Measurements from ENCODE around the gene LRRTM4. TPM values are rescaled to one million over a fixed set of nuclear protein-coding genes. Genes with fewer than 3 reads are reported as not detected.

LRRTM4 gene
- total and polyA plus RNA-seq, 2 experiments from 2014 or later: 4.5 to 15.4 TPM

DNA sequence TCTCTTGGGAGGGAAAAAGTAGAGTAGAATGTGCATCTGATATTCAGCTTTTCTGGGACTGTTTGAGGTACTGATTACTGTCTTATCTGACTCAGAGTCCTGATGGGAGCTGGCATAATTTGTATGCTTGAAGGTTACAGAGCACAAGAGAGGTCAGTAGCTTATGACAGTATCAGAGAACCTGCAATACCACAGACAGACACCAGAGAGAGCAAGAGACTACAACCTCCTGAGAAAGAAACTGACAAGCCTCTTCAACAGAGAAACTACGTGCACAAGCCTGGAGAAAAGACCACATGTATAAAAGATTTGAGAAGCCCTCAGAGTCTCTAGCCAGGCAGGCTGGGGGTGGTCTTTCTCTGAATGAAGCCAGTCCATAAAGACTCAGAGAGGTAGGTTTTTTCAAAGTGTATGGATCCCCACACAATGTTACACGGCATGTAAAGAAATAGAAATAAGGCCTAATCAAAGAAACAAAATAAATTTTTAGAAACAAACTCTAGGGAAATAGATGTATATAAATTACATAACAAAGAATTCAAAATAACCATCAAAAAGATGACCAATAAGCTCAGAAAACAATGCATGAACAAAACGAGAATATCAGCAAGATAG is 568.3 kb downstream of the LRRTM4 start:
- no peaks in the 10 kb centered on the region for H3F3A ChIP-seq (replicated peaks; ENCODE audit: low read depth)
- no peaks in the 10 kb centered on the region for H3K79me2 ChIP-seq (replicated peaks; ENCODE audit: insufficient read depth)
- DNase-seq (ENCODE audit: low spot score) (peak; percentile 88), ATAC-seq (peak; percentile 97)
- H4K20me1 ChIP-seq (replicated peaks; ENCODE audit: insufficient read depth): no peaks in the 10 kb centered on the region
- H3K27me3 Mint-ChIP-seq (ENCODE audit: insufficient read depth, low read depth, poor library complexity): no peaks in the 10 kb centered on the region
- H2AFZ ChIP-seq: no peak overlapping the region
- H3K36me3 Mint-ChIP-seq (ENCODE audit: low read depth): no peaks in the 10 kb centered on the region
- H3K4me2 ChIP-seq: no peak overlapping the region
- H3K4me1 Mint-ChIP-seq: peaks cover 28% of the 10 kb centered on the region
- 0 out of 2 replicates have a peak, but pooled peaks cover 2% of the 10 kb centered on the region for H3K4me1 ChIP-seq (ENCODE audit: insufficient read depth)
- H3K27me3 ChIP-seq (ENCODE audit: insufficient read depth): no peaks in the 10 kb centered on the region
- H3K9me2 ChIP-seq (ENCODE audit: insufficient read depth): no peaks in the 10 kb centered on the region
- H3K27ac ChIP-seq (ENCODE audit: low read depth): no peak overlapping the region
- H3K36me3 ChIP-seq (ENCODE audit: insufficient read depth): no peaks in the 10 kb centered on the region
- H3K27ac Mint-ChIP-seq: peak overlapping the region; percentile 44; the same call in 1 of the 2 replicates
- no peak overlapping the region for H3K4me3 ChIP-seq
- no peak overlapping the region for H3K4me3 Mint-ChIP-seq
- no peak for TF ChIP-seq EZH2phosphoT487 (IDR thresholded peaks at IDR 0.05; ENCODE audit: unreplicated experiment)
- TF ChIP-seq, protein P1, sequence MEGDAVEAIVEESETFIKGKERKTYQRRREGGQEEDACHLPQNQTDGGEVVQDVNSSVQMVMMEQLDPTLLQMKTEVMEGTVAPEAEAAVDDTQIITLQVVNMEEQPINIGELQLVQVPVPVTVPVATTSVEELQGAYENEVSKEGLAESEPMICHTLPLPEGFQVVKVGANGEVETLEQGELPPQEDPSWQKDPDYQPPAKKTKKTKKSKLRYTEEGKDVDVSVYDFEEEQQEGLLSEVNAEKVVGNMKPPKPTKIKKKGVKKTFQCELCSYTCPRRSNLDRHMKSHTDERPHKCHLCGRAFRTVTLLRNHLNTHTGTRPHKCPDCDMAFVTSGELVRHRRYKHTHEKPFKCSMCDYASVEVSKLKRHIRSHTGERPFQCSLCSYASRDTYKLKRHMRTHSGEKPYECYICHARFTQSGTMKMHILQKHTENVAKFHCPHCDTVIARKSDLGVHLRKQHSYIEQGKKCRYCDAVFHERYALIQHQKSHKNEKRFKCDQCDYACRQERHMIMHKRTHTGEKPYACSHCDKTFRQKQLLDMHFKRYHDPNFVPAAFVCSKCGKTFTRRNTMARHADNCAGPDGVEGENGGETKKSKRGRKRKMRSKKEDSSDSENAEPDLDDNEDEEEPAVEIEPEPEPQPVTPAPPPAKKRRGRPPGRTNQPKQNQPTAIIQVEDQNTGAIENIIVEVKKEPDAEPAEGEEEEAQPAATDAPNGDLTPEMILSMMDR (conservative IDR thresholded peaks at IDR 0.05; ENCODE audit: low read depth in 2 of 2): peak; percentile 91 to 93
- no peaks in the 10 kb centered on the region; the same call in 2 of the 3 replicates for H3K9me3 Mint-ChIP-seq

DNA sequence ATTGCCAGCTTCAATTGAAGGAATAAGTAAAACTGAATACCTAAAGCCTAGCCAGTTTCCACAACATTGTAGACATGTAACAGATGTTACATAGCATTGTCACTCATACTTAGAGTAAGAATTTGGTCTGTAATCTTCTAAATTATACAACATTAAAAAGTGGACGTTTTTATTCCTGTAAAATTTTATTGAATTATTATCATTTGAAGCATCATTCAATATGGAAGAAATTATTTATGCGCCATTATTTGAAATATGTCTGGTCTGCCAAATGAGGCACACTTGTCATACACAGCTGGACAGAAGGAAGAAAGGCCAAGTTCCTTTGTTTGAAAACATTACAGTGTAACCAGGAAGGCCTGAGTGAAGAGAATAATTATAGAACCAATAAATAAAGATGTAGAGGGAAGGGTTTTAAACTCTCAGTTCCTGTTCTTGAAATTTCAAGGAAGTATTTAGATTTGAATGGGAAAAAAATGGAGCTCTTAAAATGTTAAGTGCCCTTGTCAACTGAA is 575.5 kb downstream of the LRRTM4 start:
- no peak overlapping the region for H3K27ac ChIP-seq (ENCODE audit: low read depth)
- no peak overlapping the region for H2AFZ ChIP-seq
- DNase-seq (ENCODE audit: low spot score): no peak
- Mint-ChIP-seq H3K27me3 (ENCODE audit: insufficient read depth, low read depth, poor library complexity) (no peaks in the 10 kb centered on the region), H3K9me3 (no peaks in the 10 kb centered on the region; the same call in 2 of the 3 replicates), H3K4me3 (no peak overlapping the region), H3K27ac (no peak overlapping the region), H3K36me3 (ENCODE audit: low read depth) (no peaks in the 10 kb centered on the region), H3K4me1 (no peaks in the 10 kb centered on the region)
- H4K20me1 ChIP-seq (replicated peaks; ENCODE audit: insufficient read depth): no peaks in the 10 kb centered on the region
- H3K36me3 ChIP-seq (ENCODE audit: insufficient read depth): no peaks in the 10 kb centered on the region
- no peaks in the 10 kb centered on the region for H3K27me3 ChIP-seq (ENCODE audit: insufficient read depth)
- ATAC-seq: no peak
- H3F3A ChIP-seq (replicated peaks; ENCODE audit: low read depth): no peaks in the 10 kb centered on the region
- no peak overlapping the region for H3K4me3 ChIP-seq
- H3K79me2 ChIP-seq (replicated peaks; ENCODE audit: insufficient read depth): no peaks in the 10 kb centered on the region
- no peaks in the 10 kb centered on the region for H3K4me1 ChIP-seq (ENCODE audit: insufficient read depth)
- H3K9me2 ChIP-seq (ENCODE audit: insufficient read depth): no peaks in the 10 kb centered on the region
- no peak overlapping the region for H3K4me2 ChIP-seq
- TF ChIP-seq, protein P2, sequence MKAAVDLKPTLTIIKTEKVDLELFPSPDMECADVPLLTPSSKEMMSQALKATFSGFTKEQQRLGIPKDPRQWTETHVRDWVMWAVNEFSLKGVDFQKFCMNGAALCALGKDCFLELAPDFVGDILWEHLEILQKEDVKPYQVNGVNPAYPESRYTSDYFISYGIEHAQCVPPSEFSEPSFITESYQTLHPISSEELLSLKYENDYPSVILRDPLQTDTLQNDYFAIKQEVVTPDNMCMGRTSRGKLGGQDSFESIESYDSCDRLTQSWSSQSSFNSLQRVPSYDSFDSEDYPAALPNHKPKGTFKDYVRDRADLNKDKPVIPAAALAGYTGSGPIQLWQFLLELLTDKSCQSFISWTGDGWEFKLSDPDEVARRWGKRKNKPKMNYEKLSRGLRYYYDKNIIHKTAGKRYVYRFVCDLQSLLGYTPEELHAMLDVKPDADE (IDR thresholded peaks at IDR 0.05): no peak
- TF ChIP-seq ZNF331 (CRISPR knock-in tag; IDR thresholded peaks at IDR 0.05; ENCODE audit: low read depth) (no peak), STAT1 (IDR thresholded peaks at IDR 0.05; ENCODE audit: unreplicated experiment) (no peak), JUNB (IDR thresholded peaks at IDR 0.05; ENCODE audit: unreplicated experiment) (no peak), CREB1 (CRISPR knock-in tag; IDR thresholded peaks at IDR 0.05; ENCODE audit: low read depth) (no peak), NANOG (IDR thresholded peaks at IDR 0.05; ENCODE audit: borderline replicate concordance) (no peak), ZNF114 (CRISPR knock-in tag; IDR thresholded peaks at IDR 0.05) (no peak), EZH2 (IDR thresholded peaks at IDR 0.05; ENCODE audit: low read depth, unreplicated experiment) (no peak), POLR2AphosphoS5 (IDR thresholded peaks at IDR 0.05; ENCODE audit: low read depth) (no peak), EZH2phosphoT487 (IDR thresholded peaks at IDR 0.05; ENCODE audit: unreplicated experiment) (no peak)
- TF ChIP-seq, protein P3, sequence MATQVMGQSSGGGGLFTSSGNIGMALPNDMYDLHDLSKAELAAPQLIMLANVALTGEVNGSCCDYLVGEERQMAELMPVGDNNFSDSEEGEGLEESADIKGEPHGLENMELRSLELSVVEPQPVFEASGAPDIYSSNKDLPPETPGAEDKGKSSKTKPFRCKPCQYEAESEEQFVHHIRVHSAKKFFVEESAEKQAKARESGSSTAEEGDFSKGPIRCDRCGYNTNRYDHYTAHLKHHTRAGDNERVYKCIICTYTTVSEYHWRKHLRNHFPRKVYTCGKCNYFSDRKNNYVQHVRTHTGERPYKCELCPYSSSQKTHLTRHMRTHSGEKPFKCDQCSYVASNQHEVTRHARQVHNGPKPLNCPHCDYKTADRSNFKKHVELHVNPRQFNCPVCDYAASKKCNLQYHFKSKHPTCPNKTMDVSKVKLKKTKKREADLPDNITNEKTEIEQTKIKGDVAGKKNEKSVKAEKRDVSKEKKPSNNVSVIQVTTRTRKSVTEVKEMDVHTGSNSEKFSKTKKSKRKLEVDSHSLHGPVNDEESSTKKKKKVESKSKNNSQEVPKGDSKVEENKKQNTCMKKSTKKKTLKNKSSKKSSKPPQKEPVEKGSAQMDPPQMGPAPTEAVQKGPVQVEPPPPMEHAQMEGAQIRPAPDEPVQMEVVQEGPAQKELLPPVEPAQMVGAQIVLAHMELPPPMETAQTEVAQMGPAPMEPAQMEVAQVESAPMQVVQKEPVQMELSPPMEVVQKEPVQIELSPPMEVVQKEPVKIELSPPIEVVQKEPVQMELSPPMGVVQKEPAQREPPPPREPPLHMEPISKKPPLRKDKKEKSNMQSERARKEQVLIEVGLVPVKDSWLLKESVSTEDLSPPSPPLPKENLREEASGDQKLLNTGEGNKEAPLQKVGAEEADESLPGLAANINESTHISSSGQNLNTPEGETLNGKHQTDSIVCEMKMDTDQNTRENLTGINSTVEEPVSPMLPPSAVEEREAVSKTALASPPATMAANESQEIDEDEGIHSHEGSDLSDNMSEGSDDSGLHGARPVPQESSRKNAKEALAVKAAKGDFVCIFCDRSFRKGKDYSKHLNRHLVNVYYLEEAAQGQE (IDR thresholded peaks at IDR 0.05; ENCODE audit: unreplicated experiment): no peak
- TF ChIP-seq, protein P1 (conservative IDR thresholded peaks at IDR 0.05; ENCODE audit: low read depth in 2 of 2): no peak
